Jurkat, Clone E6-1 (cell line): ENCODE measurements around the gene KRT33A.
"Not testable (repeated sequence)": the region's sequence is repeated elsewhere in the genome, so short reads cannot be mapped to it uniquely, and the experiment has no call there.

Experiments
- DNase-seq: peaks from one replicate; pipeline ENCODE4 v3.0.0-alpha.2; 2011; ENCODE audit warnings: low read depth, low spot score
- H3K4me3 ChIP-seq: 2 replicates; pipeline ENCODE4 v1.5.1; 2011; ENCODE audit warnings: mild to moderate bottlenecking, low read length, control low read depth, moderate library complexity

KRT33A gene

DNA sequence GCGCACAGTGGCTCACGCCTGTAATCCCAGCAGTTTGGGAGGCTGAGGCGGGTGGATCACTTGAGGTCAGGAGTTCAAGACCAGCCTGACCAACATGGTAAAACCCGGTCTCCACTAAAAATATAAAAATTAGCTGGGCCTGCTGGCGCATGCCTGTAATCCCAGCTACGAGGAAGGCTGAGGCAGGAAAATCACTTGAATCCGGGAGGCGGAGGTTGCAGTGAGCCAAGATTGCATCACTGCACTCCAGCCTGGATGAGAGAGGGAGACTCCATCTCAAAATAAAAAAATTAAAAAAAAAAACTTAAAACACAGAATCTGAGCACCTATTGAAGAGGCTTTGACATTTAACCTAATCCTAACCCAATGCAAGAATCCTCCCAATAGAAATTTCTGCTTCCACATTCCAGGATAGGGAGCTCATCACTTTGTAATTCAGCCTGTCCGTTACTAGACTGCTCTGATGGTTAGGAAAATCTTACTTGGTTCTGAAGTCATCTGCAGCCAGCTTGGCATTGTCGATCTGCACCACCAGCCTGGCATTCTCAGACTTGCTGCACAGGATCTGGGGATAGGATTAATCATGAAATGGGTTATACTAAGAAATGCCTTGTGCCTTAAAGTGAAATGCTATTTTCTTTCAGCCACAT lies 16.9 kb upstream of the KRT33A start:
- DNase-seq, result no peak

DNA sequence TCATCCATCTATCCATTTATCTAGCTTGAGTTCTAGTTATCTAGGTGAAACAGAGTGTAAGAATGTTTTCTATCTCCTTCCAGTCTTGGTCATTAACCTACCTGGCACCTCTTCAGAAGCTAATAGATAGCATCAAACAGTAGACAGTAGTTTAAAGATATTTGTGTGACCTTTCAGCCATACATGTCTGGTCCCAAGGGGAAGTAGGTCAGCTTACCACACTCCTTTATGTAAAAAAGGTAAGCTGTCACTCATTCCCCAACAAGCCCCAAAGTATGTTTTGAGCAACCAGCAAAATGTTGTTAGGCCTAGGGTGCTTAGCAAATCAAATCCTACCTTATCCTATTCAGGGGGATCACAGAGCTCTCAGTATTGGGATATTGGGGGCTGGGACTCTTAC lies 15.4 kb upstream of the KRT33A start:
- DNase-seq, result no peak
- H3K4me3 ChIP-seq, result no peak overlapping the region

More for the DNA sequence above, 16.9 kb upstream of the KRT33A start:
- no peak overlapping the region for H3K4me3 ChIP-seq

DNA sequence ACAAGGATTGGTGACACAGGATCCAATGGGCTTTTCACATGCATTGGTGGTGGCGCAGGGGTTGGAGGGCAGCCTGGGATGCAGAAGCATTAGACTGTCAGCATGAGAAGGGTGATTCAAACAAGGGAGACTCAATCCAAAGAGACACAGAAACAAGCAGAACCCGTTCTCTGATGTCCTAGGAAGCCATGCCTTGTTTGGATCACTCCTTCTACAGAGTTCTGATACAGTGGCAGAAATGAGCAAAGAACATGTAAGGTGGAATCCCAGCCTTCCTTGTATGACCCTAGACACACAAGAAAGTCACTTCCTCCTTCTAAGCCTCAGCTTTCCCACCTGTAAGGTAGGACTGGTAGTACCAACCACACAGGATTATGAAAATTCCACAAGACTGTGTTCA lies 13.3 kb upstream of the KRT33A start:
- no peak for DNase-seq
- H3K4me3 ChIP-seq, result no peak overlapping the region

DNA sequence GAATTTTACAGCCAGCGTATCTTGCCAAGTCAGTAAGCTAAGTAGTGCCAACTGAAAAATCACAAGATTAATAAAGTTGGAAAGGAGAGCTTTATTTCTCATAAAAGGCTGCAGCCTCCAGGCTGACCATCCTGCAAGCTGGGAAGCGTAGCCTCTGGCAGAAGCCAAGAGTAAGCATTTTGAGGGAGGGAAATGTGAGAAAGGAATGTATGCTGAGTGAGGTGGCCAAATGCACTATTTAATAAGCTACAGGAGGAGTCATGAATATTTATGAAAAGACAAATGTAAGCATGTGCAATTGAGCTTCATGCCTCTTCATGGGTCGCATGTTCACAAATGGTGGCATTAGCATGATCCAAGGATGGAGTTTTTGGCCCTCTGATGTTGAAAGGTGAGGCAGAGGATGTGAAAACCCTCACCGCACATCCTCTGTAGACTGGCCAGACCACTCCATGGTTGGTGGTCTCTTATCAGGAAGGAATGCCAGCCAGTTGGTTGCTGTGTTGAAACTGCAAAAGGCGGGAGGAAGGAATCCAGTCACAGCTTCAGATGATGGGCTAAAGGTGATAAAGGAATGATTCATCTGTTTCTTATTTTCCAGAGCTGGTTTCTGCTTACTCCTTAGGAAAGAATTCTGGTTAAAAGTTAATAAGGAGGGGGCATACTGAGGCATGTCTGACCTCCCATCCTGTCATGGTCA lies 9.8 kb upstream of the KRT33A start:
- no peak overlapping the region for H3K4me3 ChIP-seq
- no peak for DNase-seq

DNA sequence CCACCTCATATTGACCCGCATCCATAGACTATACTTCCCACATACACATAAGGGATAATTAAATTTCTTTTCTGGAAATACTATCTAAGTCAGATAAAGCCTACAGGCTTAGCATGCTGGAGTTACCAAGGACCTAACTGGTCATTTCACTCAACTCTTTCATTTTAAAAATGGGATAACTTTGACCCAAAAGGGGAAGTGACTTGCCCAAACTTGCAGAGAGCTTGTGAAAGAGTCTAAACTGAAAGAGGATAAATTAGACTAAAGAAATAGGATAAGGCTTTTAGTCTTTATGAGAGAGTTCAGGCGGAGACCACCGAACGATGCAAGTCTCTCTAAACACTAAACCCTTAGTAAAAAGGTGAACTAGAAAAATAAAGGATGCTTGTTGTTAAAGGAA lies 3.9 kb upstream of the KRT33A start:
- no peak for DNase-seq
- no peak overlapping the region for H3K4me3 ChIP-seq

DNA sequence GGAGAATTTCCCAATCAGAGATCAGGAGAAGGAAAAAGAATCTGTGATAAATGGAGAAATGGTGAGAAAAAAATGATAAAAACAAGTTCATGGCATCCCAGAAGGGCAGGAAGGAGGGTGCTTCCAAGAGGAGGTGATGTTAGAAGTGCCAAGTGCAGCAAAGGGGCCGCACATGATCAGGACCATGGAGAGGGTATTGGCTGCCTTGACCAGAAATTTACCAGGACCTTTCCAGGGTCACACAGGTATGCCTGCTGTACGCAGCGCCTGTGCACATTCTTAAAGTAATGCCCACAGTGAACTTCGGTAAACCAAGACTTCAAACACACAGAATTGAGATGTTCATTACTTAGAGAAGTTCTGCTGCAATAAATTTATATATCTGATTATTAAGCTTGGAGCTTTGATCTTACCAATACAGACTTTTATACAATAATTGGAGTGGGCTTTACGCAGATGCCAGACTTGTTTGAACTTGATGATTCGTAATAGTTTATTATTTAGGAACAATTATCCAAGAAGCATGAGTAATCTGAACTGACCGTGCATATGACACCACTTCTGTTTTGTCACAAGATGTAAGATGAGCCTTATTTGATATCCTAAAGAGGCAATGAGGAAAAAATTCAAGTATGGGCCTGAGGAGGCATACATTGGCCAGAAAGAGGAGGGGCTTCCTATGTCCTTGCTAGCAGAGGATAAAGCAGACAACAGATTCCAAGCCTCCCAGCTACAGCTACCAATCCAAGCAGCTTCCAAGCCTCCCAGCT lies 2.2 kb upstream of the KRT33A start:
- no peak overlapping the region for H3K4me3 ChIP-seq
- DNase-seq, result no peak

DNA sequence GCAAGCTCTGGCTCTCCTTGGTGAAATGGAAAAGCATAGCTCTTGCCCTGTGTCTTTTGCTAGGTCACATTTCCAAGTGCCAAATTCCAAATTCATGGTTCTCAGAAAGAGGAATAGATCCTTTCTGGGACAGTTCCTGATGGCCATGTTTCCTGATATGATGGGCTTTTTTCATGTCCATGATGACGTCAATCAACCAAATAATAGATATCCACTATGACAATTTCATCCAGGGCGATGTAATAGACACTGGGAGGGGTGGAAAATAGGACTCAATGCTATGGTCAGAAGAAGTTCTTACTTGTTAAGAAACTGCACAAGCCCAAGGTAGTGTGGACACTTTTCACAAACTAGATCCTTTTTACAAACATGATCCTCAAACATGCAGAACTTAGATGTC lies 549 bp upstream of the KRT33A start:
- DNase-seq, result no peak
- H3K4me3 ChIP-seq, result no peak overlapping the region

DNA sequence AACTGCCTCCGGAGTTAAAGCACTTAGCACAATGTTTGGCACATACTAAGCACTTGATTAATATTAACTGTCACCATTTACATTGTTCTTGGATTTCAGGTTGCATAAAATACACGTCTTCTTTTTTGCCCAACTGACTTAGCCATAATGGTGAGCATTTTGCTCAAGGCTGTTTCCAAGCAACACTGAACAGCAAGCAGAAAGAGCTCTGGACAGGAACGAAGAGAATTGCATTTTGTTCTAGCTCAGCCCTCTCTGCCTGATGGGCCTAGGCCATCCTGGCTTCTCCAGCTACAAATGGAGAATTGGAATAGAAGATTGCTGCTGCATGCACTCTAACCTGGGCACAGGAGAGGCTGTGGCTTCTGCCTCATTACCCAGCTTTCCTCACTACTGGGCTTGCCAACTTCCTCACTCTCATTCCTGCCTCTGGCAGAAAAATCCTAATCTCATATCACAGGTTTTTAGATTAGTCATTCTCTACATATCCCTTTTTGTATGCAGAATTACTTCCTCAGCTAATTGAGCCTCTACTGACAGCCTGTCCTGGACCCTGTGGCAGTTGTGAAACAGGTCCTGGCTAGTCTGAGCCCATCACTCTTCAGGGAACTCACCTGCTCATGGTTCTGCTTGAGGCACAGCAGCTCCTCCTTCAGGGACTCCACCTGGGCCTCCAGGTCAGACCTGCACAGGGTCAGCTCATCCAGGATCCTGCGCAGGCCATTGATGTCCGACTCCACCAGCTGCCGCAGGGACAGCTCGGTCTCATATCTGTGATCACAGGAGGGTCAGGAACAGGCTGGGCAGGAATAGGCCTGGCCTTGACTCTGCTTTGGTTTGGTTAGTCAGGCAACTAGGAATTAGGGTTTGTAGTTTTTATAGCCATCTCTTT lies 2.5 kb downstream of the KRT33A start:
- H3K4me3 ChIP-seq, result no peak overlapping the region
- DNase-seq, result no peak

DNA sequence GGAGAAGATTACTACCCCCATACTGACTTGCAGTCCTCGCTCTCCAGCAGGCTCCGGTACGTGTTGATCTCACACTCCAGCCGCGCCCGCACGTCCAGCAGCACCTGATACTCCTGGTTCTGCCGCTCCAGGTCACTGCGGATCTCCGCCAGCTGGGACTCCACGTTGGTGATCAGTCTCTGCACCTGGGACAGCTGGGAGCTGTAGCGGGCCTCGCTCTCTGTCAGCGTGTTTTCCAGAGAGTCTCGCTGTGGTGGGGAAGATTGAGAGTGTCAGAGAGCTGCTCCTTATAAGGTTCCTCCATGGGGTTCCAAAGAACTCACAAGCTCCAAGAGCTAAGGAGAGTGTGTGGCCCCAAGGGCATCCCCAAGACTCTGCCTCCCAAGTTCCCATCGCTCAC lies 4.2 kb downstream of the KRT33A start:
- DNase-seq, result not testable (repeated sequence)

DNA sequence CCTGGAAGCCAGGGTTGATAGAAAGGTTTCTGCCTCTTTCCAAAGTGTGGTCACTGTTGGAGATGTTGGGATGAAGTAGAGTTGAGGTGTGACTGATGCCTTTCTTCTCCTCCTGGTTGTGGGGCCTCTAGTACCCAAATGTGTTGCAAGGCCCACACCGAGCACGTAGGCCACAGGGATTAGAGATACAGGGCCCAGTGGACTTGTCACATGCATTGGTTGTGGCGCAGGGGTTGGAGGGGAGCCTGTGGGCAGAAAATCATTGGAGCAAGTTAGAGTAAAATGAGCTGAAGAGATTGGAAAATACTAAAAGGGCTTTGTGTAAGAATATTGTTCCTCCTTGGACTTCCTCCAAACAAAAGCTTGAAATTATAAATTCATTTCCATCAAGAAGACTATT lies 4.6 kb downstream of the KRT33A start:
- DNase-seq, result no peak

More for the DNA sequence above, 4.2 kb downstream of the KRT33A start:
- H3K4me3 ChIP-seq, result not testable (repeated sequence)

DNA sequence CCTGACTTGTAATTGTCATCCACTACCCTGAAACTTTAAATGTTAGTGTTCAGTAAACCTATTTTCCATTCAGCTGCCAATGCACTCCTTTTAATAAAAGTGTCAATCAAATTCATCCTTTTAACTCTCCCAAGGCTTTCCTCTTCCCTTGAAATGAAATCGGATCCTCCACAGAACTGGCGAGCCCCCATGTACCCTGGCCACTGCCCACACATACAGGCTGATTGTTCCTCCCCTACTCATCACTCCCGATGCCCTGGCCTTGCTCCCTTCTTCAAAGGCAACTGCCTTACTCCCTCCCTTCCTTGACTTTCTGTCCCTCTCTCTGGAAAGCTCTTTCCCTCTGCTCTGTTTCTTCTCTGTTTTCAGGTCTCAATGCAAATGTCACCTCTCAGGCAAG lies 7.6 kb downstream of the KRT33A start:
- H3K4me3 ChIP-seq, result no peak overlapping the region
- no peak for DNase-seq

More for the DNA sequence above, 4.6 kb downstream of the KRT33A start:
- H3K4me3 ChIP-seq, result no peak overlapping the region

DNA sequence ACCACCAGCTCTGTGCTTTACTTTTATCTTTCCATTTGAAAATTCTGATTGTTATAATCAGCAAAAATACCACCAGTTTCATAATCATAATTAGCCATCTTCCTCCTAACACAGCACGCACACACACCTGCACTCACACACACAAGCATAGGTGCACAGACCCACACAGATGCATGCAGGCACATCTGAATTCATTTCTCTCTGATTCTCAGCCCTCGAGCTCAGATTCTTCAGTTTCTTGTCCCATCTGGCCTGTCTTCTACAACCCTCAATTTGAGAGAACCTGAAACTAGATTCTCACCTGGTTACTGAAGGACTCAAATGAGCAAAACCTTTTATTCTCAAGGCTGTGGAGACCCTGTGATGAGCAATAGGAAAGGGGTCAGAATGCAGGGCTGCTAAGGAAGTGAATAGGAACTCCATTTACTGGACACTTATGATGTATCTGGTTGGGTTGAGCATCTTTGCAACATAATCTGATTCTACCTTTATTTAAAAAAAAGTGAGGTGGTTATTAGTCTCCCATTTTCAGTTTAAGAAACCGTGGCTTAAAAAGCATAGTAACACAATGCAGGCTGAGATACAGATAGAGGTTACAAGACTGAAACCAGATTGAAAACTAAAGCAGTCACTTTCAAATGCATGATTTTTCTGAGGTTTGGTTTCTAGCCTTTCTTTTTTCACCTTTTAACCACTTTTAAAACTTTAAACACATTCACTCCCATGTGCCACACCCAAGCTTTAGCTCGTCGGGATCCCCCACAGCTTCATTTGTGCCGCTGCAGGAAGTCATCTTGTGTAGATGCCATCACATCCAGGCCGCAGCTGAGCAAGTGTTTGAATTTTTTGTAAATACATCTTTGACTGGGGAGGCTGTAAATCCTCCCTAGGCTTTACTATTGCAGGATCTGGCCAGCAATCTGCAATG lies 9.4 kb downstream of the KRT33A start:
- DNase-seq, result no peak
- H3K4me3 ChIP-seq, result no peak overlapping the region

DNA sequence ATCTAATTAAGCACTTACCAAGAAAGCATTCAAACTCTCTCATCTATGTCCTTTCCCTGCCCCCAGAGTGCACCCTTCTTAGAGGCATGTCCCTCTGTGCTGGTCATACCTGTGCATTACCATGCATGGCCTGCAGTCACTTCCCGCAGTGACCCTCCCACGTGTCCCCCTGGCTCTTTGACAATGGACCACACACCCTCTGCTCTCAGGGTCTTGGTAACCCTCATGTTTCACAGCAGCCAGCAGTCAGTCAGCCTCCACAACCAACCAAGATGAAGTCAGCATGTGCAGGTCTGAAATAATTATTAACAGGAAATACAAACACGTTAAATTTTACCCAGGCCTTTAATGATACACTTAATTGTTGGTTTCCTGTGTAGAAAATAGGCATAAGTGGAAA lies 10.1 kb downstream of the KRT33A start:
- H3K4me3 ChIP-seq, result no peak overlapping the region
- DNase-seq, result no peak

DNA sequence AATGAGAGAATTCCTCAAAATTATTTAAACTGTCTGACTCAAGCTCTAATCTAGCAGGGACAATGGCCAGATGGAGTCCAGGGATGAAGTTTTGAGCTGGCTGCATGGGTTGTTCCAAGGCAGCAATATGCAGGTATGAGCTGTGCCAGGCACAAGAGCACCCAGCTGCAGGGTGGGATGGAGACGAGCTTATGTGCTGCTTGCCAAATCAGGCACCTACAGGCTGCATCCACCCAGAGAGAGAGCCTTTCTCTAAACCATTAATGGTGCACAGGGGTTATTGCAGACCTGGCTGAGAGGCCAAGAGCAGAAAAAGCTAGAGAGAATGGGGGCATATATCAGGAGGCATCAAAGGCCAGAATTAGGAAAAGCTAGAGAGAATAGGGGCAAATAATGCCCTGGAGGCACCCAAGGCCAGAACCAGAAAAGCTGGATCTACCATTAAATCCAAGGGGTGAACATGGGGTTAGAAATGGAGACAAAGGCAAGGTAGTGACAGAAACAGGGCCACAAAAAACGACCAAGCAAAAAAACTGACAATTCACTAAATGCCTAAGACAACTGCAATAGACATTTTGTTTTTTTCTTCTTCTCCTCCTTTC lies 11.0 kb downstream of the KRT33A start:
- no peak for DNase-seq

DNA sequence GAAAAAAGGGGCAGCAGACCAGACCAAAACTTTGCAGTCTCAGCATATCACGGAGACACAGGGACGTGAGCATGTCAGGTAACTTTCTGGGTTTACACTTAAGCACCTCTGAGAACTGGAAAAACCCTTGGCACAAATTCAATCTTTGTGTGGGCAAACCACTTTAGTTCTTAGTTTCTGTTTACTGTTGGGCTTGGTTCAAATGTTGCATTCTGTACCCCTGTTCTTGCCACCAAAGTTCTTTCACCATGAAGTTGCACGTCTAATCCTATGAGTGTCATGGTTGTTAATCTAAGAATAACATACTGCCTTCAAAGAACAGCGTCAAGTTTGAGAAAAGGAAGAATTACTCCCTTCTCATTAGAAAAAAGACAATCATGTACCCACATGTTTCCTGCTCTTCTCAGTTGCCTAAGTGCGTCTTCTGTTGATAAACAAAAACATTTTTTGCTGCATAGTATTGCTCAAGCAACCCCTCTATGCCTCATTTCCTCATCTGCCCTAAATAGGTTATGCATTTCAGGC lies 11.6 kb downstream of the KRT33A start:
- DNase-seq, result no peak
- H3K4me3 ChIP-seq, result no peak overlapping the region

More for the DNA sequence above, 11.0 kb downstream of the KRT33A start:
- H3K4me3 ChIP-seq, result no peak overlapping the region

DNA sequence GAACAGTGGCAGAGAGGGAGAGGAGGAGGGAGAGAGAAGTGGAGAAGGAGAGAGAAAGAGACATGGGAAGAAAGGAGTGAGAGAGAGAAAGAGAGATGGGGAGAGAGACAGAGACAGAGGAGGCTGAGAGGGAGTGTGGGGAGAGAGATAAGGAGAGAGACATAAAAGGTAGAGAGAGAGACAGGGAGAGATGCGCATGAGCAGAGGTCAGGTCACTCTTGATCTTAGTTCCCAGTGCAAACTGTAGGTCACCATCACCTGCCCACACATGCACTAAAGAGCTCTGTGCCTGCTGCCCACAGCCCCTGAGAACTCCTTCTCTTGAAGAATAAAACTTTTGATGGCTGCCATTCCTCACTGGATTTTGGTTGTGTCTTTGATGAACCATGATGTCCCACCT lies 14.9 kb downstream of the KRT33A start:
- DNase-seq, result no peak
- no peak overlapping the region for H3K4me3 ChIP-seq

DNA sequence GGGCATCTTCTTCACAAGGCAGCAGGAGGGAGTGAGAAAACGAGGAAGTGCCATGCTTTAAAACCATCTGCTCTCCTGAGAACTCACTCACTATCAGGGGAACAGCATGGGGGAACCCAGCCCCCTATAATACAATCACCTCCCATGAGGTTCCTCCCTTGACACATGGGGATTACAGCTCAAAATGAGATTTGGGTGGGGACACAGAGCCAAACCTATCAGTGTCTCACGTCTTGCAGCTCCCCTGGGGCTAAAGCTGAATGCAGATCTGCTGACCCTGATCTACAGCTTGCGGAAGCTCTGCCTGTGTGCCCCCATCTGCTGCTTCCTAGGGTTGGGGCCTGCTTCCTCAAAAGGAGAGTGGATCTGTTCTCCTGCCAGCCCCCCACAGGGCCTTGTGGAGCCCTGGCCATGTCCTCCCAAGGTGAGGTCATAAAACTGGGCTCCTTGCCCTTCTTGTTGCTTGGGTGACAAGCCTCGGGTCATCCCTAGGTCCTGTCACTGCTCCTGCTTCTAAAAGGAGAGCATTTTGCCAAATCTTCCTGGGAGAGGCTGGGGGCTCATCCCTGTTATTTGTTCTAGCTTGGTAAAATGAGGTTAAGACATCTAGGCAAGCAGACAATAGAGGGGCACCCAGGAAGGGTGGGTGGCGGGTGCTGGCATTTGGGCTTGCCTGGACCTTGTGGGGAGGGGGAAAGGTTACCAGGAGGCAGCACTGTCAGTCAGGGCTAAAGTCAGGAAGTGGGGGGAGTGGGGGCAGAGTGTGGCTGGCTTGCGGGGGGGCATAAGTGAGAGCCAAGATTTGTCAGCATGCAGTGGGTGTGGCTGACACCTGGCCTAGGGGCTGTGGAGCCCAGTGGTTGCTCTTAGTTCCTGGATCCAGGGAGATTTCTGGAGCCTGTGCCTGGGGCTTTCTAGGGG lies 16.0 kb downstream of the KRT33A start:
- no peak overlapping the region for H3K4me3 ChIP-seq
- DNase-seq, result no peak
